Measurements from ENCODE around the gene DNAJC5G.
"Not testable (repeated sequence)": the region's sequence is repeated elsewhere in the genome, so short reads cannot be mapped to it uniquely, and the experiment has no call there.

The DNAJC5G gene

GRCh38 chr2:27250652-27251379 is 24.4 kb upstream of the DNAJC5G start:
- no peak for FAIRE-seq
- DNase-seq (ENCODE audit: insufficient read length, low spot score), result no peak

- no peak for FAIRE-seq
- DNase-seq (ENCODE audit: insufficient read length, low spot score), result no peak
Observed at GRCh38 chr2:27251766-27252165, 23.5 kb upstream of the DNAJC5G start.

GRCh38 chr2:27255187-27255586 is 20.0 kb upstream of the DNAJC5G start:
- DNase-seq (ENCODE audit: insufficient read length, low spot score) (no peak), FAIRE-seq (no peak)

GRCh38 chr2:27255660-27256059 is 19.6 kb upstream of the DNAJC5G start:
- DNase-seq (ENCODE audit: insufficient read length, low spot score) (no peak), FAIRE-seq (no peak)

GRCh38 chr2:27256855-27257454 is 18.3 kb upstream of the DNAJC5G start:
- DNase-seq (ENCODE audit: insufficient read length, low spot score) (no peak), FAIRE-seq (no peak)

- FAIRE-seq, result no peak
- no peak for DNase-seq (ENCODE audit: insufficient read length, low spot score)
Observed at GRCh38 chr2:27258051-27258450, 17.2 kb upstream of the DNAJC5G start.

- no peak for DNase-seq (ENCODE audit: insufficient read length, low spot score)
- no peak for FAIRE-seq
Observed at GRCh38 chr2:27261241-27261925, 13.8 kb upstream of the DNAJC5G start.

- FAIRE-seq, result no peak
- no peak for DNase-seq (ENCODE audit: insufficient read length, low spot score)
Observed at GRCh38 chr2:27261926-27262298, 13.3 kb upstream of the DNAJC5G start.

GRCh38 chr2:27262379-27263286 is 12.6 kb upstream of the DNAJC5G start, which contains the start of gene SLC30A3:
SLC30A3 (minus strand) TSS chr2:27263047; CDS start chr2:27262906, 141 bp downstream.
- peak; percentile 84 for FAIRE-seq

GRCh38 chr2:27263287-27264252 is 11.7 kb upstream of the DNAJC5G start:
- FAIRE-seq, result no peak
- no peak for DNase-seq (ENCODE audit: insufficient read length, low spot score)

More at GRCh38 chr2:27262379-27263286, 12.6 kb upstream of the DNAJC5G start, which contains the start of gene SLC30A3:
- DNase-seq (ENCODE audit: insufficient read length, low spot score), result peak; percentile 89

GRCh38 chr2:27264253-27264752 is 10.9 kb upstream of the DNAJC5G start:
- FAIRE-seq, result peak; percentile 46
- DNase-seq (ENCODE audit: insufficient read length, low spot score), result no peak

- DNase-seq (ENCODE audit: insufficient read length, low spot score) (peak; percentile 87), FAIRE-seq (peak; percentile 76)
Observed at GRCh38 chr2:27264753-27265535, 10.3 kb upstream of the DNAJC5G start.

GRCh38 chr2:27265536-27265870 is 9.7 kb upstream of the DNAJC5G start:
- DNase-seq (ENCODE audit: insufficient read length, low spot score) (no peak), FAIRE-seq (no peak)

GRCh38 chr2:27268296-27268695 is 6.9 kb upstream of the DNAJC5G start:
- not testable (repeated sequence) for DNase-seq (ENCODE audit: insufficient read length, low spot score); FAIRE-seq

GRCh38 chr2:27270131-27270530 is 5.1 kb upstream of the DNAJC5G start:
- DNase-seq (ENCODE audit: insufficient read length, low spot score) (no peak), FAIRE-seq (no peak)

- no peak for DNase-seq (ENCODE audit: insufficient read length, low spot score)
- no peak for FAIRE-seq
Observed at GRCh38 chr2:27270670-27271069, 4.6 kb upstream of the DNAJC5G start.

GRCh38 chr2:27271631-27272340 is 3.4 kb upstream of the DNAJC5G start:
- no peak for DNase-seq (ENCODE audit: insufficient read length, low spot score)
- FAIRE-seq, result no peak

Data from HTR-8/SVneo (cell line).